Breast epithelium (tissue), 3 donors: Measurements from ENCODE around the gene SAA1.

Experiments
- CTCF ChIP-seq, 3 donors: fragments of 450-650 bp; IDR thresholded peaks; one replicate each; pipeline ENCODE4 v1.5.1; 2016 to 2017; ENCODE audit warnings: antibody characterized with exemption in 3 of 3, mild to moderate bottlenecking in 3 of 3, moderate library complexity in 3 of 3
- POLR2AphosphoS5 ChIP-seq, 3 donors: sonication (generic); formaldehyde crosslinking; IDR thresholded peaks; one replicate each; pipeline ENCODE4 v1.6.1; 2017; ENCODE audit warnings: antibody characterized with exemption in 3 of 3

GRCh38 chr11:18261721-18262120 lies 4.3 kb upstream of the SAA1 start:
- TF ChIP-seq POLR2AphosphoS5 (IDR thresholded peaks at IDR 0.05) (no peak), CTCF (IDR thresholded peaks at IDR 0.05) (no peak)
